ENCODE results near the gene ADAMTS13. TPM values are rescaled to one million over a fixed set of nuclear protein-coding genes. Genes with fewer than 3 reads are reported as not detected.
A peak's percentile ranks its signal among the peaks of the same experiment; 100 is the strongest.

Gene ADAMTS13
- total RNA-seq, 1 donor from 2014 or later: 2.0 TPM

GRCh38 chr9:133454943-133455673 lies 32.9 kb downstream of the ADAMTS13 start:
- Histone ChIP-seq H3K4me3 (ENCODE audit: low read depth, low read length) (no peak overlapping the region), H3K36me3 (ENCODE audit: control insufficient read depth, insufficient read depth, low read length) (no peaks in the 10 kb centered on the region), H3K27me3 (ENCODE audit: control insufficient read depth, insufficient read depth, low read length) (no peaks in the 10 kb centered on the region)
- TF ChIP-seq CTCF (IDR thresholded peaks at IDR 0.05; ENCODE audit: insufficient read depth, low read length, poor library complexity, severe bottlenecking): no peak
- DNase-seq (ENCODE audit: low read depth): no peak

- TF ChIP-seq CTCF (IDR thresholded peaks at IDR 0.05; ENCODE audit: insufficient read depth, low read length, poor library complexity, severe bottlenecking): no peak
- Histone ChIP-seq H3K36me3 (ENCODE audit: control insufficient read depth, insufficient read depth, low read length) (no peaks in the 10 kb centered on the region), H3K4me3 (ENCODE audit: low read depth, low read length) (no peak overlapping the region), H3K27me3 (ENCODE audit: control insufficient read depth, insufficient read depth, low read length) (no peaks in the 10 kb centered on the region)
- no peak for DNase-seq (ENCODE audit: low read depth)
These were observed 33.8 kb downstream of the ADAMTS13 start for GRCh38 chr9:133455936-133456335.

DNA sequence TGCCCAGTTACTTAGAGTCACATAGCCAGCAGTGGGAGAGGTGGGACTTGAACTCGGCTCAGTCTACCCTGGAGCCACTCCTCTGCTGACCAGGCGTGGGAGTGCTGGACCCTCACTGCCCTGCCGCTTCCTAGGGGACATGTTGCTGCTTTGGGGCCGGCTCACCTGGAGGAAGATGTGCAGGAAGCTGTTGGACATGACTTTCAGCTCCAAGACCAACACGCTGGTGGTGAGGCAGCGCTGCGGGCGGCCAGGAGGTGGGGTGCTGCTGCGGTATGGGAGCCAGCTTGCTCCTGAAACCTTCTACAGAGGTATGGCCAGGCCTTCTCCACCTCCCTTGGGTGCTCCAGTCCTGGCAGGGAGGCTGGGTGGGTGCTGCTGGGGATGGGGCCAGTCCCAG lies 34.2 kb downstream of the ADAMTS13 start:
- no peak for DNase-seq (ENCODE audit: low read depth)
- peak; percentile 8 for TF ChIP-seq CTCF (IDR thresholded peaks at IDR 0.05; ENCODE audit: insufficient read depth, low read length, poor library complexity, severe bottlenecking)
- Histone ChIP-seq H3K36me3 (ENCODE audit: control insufficient read depth, insufficient read depth, low read length) (no peaks in the 10 kb centered on the region), H3K4me3 (ENCODE audit: low read depth, low read length) (no peak overlapping the region), H3K27me3 (ENCODE audit: control insufficient read depth, insufficient read depth, low read length) (no peaks in the 10 kb centered on the region)

DNA sequence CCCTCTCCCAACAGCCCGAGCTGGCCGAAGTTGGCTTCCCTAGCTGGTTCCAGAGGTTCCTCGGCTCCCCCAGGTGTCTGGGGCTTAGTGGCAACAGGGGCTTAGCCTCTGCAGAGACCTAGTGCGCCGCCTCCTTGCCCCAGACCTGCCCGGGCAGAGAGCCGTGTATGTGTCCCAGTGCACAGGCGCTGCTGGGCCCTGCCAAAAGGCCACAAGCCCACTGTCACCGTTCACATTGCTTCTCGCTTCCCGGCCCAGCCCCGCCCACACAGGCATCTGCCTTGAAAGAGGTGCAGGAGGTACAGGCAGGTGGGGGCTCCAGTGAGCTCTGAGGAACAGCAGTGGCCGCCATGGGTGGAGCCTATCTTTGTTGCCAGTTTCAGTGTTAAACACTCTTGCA lies 35.1 kb downstream of the ADAMTS13 start:
- DNase-seq (ENCODE audit: low read depth): no peak
- no peak overlapping the region for H3K4me3 ChIP-seq (ENCODE audit: low read depth, low read length)
- H3K36me3 ChIP-seq (ENCODE audit: control insufficient read depth, insufficient read depth, low read length): no peaks in the 10 kb centered on the region
- H3K27me3 ChIP-seq (ENCODE audit: control insufficient read depth, insufficient read depth, low read length): no peaks in the 10 kb centered on the region
- TF ChIP-seq CTCF (IDR thresholded peaks at IDR 0.05; ENCODE audit: insufficient read depth, low read length, poor library complexity, severe bottlenecking): no peak

DNA sequence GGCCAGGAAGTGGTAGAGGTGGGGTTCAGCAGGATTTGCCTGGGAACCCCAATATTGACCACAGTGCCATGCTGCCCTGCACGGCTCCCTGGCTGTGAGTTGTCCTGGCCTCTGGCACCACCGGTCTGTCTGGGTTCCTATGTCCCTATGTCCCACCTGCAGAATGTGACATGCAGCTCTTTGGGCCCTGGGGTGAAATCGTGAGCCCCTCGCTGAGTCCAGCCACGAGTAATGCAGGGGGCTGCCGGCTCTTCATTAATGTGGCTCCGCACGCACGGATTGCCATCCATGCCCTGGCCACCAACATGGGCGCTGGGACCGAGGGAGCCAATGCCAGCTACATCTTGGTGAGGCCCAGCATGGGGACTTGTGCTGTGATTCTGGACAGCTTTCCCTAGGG lies 35.6 kb downstream of the ADAMTS13 start:
- Histone ChIP-seq H3K27me3 (ENCODE audit: control insufficient read depth, insufficient read depth, low read length) (no peaks in the 10 kb centered on the region), H3K36me3 (ENCODE audit: control insufficient read depth, insufficient read depth, low read length) (no peaks in the 10 kb centered on the region), H3K4me3 (ENCODE audit: low read depth, low read length) (no peak overlapping the region)
- no peak for TF ChIP-seq CTCF (IDR thresholded peaks at IDR 0.05; ENCODE audit: insufficient read depth, low read length, poor library complexity, severe bottlenecking)
- DNase-seq (ENCODE audit: low read depth): no peak
